Measurements from ENCODE around the gene EFCAB12. TPM values are rescaled to one million over a fixed set of nuclear protein-coding genes. Genes with fewer than 3 reads are reported as not detected.

EFCAB12 gene
- total and polyA plus RNA-seq, 2 donors, result 0.10 TPM; not detected in 1

DNA sequence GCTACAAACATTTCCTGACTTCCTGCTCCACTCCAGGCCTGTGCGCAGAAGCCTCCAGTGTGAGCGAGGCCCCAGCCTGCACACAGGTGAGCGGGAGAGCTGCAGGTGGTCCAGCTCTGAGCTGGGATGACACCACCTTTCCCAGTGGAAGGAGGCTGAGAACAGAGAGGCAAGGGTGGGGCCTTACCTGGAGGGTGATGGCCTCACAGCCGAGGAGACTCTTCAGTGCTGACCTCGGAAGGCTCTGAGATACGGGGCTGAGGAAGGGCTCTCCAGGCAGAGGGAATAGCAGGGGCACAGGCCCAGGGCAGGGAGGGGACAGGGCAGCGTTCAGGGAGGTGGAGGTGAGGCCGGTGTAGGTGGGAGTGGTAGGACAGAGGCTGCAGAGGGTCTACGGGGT lies 70.8 kb downstream of the EFCAB12 start:
- H3K4me3 ChIP-seq (ENCODE audit: low read depth, low read length), result no peak overlapping the region
- no peaks in the 10 kb centered on the region for H3K4me1 ChIP-seq (ENCODE audit: insufficient read depth)
- H3K36me3 ChIP-seq (ENCODE audit: insufficient read depth), result no peaks in the 10 kb centered on the region
- no peak overlapping the region for H3K27ac ChIP-seq (ENCODE audit: low read depth)
- WGBS, result 88% methylated on average over 9 of the region's 9 CpGs
- DNase-seq (ENCODE audit: extremely low spot score), result no peak

DNA sequence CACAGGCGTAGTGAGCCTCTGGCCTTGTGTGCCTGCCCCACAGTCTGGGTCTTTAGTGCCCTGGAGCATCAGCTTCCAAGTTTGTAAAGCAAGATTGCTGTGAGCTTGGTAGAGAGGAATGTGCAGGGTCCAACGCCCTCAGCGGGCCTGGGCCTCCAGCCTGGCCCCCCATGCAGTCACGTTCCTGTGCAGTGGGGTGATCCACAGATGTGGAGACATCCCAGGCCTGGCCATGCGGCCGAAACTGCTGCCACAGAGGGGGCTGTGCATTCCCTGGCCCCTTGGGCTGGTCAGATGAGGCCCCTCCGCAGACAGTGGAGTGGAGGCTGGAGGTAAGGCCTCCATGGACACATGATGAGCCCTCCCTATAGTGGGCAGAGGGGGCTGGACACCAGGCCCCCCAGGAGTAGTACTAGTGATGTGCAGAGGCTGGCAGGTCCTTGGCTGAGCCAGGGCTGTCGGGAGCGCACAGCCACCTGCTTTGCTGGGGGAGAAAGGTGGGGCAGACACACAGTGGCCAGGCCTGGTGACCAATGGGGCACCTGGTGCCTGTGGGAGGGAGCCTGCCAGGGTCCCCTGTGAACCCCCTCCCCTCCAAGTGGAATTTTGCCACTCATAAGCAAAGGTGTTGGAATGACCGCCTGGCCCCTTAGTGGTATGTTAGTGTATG lies 71.5 kb downstream of the EFCAB12 start:
- no peaks in the 10 kb centered on the region for H3K36me3 ChIP-seq (ENCODE audit: insufficient read depth)
- DNase-seq (ENCODE audit: extremely low spot score), result no peak
- no peak overlapping the region for H3K4me3 ChIP-seq (ENCODE audit: low read depth, low read length)
- H3K27ac ChIP-seq (ENCODE audit: low read depth), result no peak overlapping the region
- 91% methylated on average over 10 of the region's 10 CpGs for WGBS
- no peaks in the 10 kb centered on the region for H3K4me1 ChIP-seq (ENCODE audit: insufficient read depth)

DNA sequence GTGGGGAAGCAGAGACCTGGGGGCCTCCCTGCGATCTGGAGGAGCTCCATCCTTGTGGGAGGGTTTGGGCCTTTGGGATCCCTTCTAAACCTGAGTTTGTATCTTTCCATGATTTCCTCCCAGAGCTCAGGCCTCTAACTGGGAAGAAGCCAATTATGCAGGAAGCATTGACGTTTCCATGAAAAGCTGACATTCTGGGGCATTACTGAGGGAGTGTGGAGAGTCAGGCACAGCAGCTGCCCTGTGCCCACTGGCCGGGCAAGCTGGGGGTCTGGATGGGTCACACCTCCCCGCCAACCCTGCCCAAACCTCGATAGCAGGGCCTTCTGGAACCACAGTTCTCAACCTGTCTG lies 74.9 kb downstream of the EFCAB12 start:
- WGBS, result 79% methylated on average over 5 of the region's 5 CpGs
- no peak overlapping the region for H3K27ac ChIP-seq (ENCODE audit: low read depth)

DNA sequence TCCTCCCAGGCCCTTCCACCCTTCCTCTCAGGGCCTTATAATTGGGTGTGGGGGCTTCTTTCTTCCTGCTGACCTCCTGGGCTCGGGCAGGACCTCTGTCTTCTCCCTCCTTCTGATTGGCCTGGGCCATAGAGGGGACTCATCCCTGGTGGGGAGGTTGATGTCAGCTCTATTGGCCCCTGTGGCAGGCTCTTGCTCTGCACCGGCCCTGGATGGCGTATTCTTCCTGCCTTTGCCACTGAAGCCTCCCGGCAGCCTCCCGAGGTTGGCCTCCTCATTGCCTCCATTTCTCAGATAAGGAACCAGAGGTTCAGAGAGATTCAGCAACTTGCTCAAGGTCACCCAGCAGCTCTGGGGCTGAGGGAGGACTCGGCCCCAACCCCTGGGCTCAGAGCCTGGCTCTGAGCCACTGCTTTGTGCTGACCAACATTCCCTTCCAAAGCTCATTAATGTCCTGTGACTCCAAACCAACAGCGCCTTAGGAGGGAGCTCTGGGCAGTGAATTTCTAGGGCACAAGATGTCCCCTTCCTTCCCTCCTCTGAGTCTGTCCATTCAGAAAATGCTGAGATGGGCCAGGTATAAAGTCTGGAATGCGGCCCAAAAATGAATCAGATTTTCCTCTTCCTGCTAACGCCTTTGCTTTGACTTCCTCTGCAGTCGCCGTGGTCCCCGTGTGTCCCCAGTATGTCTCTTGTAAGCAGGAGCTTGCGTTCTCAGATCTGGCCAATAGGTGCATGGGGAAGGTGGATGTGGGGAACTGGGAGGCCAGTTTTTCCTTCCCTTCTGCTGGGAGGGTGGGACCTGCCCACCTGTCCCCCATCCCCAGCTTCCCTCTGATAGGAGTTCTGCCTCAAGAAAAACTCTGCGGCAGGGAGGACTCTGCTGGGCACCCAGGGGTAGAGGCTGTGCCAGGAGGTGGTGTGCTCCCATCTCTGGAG lies 75.5 kb downstream of the EFCAB12 start:
- Histone ChIP-seq H3K27ac (ENCODE audit: low read depth) (no peak overlapping the region), H3K4me3 (ENCODE audit: low read depth, low read length) (no peak overlapping the region), H3K36me3 (ENCODE audit: insufficient read depth) (no peaks in the 10 kb centered on the region), H3K4me1 (ENCODE audit: insufficient read depth) (no peaks in the 10 kb centered on the region)
- WGBS, result 69% methylated on average over 14 of the region's 14 CpGs
- no peak for DNase-seq (ENCODE audit: extremely low spot score)

More for the DNA sequence above, 74.9 kb downstream of the EFCAB12 start:
- Histone ChIP-seq H3K4me3 (ENCODE audit: low read depth, low read length) (no peak overlapping the region), H3K4me1 (ENCODE audit: insufficient read depth) (no peaks in the 10 kb centered on the region), H3K36me3 (ENCODE audit: insufficient read depth) (no peaks in the 10 kb centered on the region)
- DNase-seq (ENCODE audit: extremely low spot score), result no peak

DNA sequence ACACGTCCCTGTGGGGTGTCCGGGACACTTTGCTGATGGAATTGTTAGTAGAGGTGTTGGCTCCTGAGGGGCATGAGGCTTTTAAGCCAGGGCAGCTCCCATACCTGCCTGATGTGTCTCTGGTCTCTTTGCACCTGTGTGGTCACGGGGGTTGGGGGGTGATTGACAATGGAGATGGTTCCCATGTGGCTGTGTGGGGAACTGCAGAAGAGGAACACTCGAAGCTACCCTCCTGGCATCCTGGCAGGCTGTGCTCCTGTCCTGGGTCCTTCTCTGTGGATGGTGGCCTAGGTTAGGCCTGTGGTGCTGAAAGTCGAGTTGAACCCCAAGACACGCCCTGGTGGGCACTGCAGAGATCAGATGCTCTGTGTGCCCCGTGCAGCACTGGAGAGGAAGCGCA lies 76.4 kb downstream of the EFCAB12 start:
- Histone ChIP-seq H3K27ac (ENCODE audit: low read depth) (no peak overlapping the region), H3K36me3 (ENCODE audit: insufficient read depth) (no peaks in the 10 kb centered on the region), H3K4me3 (ENCODE audit: low read depth, low read length) (no peak overlapping the region), H3K4me1 (ENCODE audit: insufficient read depth) (no peaks in the 10 kb centered on the region)
- WGBS, result 80% methylated on average over 8 of the region's 8 CpGs
- DNase-seq (ENCODE audit: extremely low spot score), result no peak

Small RNAs within 50 kb of the gene (small RNA-seq; reads per million reads assigned to genes)
- 18.5 reads per million, percentile 95 among the genes with 10 or more reads in this experiment for gene SNORA7B

Other genes with a start within 250 kb of the EFCAB12 start
- 237 TPM for gene CNBP, start 244.7 kb downstream of the EFCAB12 start, total RNA-seq
- gene CNBP, start 244.7 kb downstream of the EFCAB12 start, polyA plus RNA-seq, result 517 TPM
- gene COPG1, start 179.0 kb downstream of the EFCAB12 start, total RNA-seq, result 127 TPM
- gene COPG1, start 179.0 kb downstream of the EFCAB12 start, polyA plus RNA-seq, result 66.5 TPM
- gene HMCES, start 149.8 kb downstream of the EFCAB12 start, total RNA-seq, result 15.9 TPM
- 33.9 TPM for gene HMCES, start 149.8 kb downstream of the EFCAB12 start, polyA plus RNA-seq
- gene MBD4, start 11.3 kb upstream of the EFCAB12 start, total RNA-seq, result 27.7 TPM
- 20.7 TPM for gene MBD4, start 11.3 kb upstream of the EFCAB12 start, polyA plus RNA-seq
- 45.9 TPM for gene IFT122, start 11.6 kb upstream of the EFCAB12 start, total RNA-seq
- gene IFT122, start 11.6 kb upstream of the EFCAB12 start, polyA plus RNA-seq, result 14.1 TPM
- gene RHO, start 100.0 kb upstream of the EFCAB12 start, total RNA-seq, result not detected
- gene RHO, start 100.0 kb upstream of the EFCAB12 start, polyA plus RNA-seq, result not detected
- not detected for gene H1-8, start 114.5 kb upstream of the EFCAB12 start, total RNA-seq
- gene H1-8, start 114.5 kb upstream of the EFCAB12 start, polyA plus RNA-seq, result not detected
- gene PLXND1, start 178.0 kb upstream of the EFCAB12 start, total RNA-seq, result 126 TPM
- 70.3 TPM for gene PLXND1, start 178.0 kb upstream of the EFCAB12 start, polyA plus RNA-seq

Measured in urinary bladder (tissue), 4 donors.